ENCODE measurements around the gene CBX7. TPM values are rescaled to one million over a fixed set of nuclear protein-coding genes. Genes with fewer than 3 reads are reported as not detected.

Gene CBX7
- total and polyA plus RNA-seq, 4 donors = 74.8 to 110 (median 92.0) TPM

DNA sequence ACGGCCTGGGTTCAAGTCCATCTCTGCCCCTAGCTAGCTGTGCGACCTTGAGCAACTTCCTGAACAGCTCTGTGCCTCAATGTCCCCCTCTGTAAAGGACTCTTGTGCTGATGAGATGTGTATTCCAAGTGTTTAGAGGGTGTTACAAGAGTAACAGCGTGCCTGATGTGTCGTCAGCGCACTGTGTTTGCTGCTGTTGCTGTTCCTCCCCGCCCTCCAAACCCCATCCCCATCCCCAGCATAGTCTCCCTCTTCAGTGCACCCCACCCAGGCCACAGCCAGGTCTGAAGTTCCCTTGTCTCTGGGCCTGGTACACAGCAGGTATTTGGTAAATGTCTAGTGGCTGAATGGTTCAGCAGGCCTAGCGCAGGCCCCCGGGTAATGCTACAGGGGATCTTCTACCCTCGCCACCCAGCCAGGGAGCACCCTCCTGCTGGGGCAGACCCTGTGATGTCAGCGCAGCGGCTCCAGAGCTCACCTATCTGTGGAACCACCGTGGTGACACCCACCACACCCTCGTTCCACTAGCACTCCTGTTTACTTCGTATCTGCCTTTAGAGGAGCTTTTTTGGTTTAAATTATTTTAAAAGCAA, 10.3 kb downstream of the CBX7 start:
- Histone ChIP-seq H3K9me3 (ENCODE audit: control insufficient read depth, low read length) (no peaks in the 10 kb centered on the region), H3K27me3 (ENCODE audit: control insufficient read depth in 1 of 2, insufficient read depth in 2 of 2, low read length in 1 of 2) (no peaks in the 10 kb centered on the region), H3K4me1 (ENCODE audit: control insufficient read depth in 1 of 2, insufficient read depth in 2 of 2, low read length in 2 of 2) (no peaks in the 10 kb centered on the region), H3K27ac (ENCODE audit: low read depth in 1 of 2, low read length in 2 of 2) (no peak overlapping the region), H3K4me3 (ENCODE audit: low read length in 2 of 2) (no peak overlapping the region), H3K36me3 (ENCODE audit: control insufficient read depth in 1 of 2, insufficient read depth in 2 of 2, low read length in 1 of 2) (no peaks in the 10 kb centered on the region)
- no peak for ATAC-seq (ENCODE audit: low FRiP score)
- 91 to 93% methylated on average over 14 of the region's 14 CpGs for WGBS, 2 donors
- DNase-seq = peak; percentile 43 to 62
- intact Hi-C loops (cut with DNase I) = no loop called here

DNA sequence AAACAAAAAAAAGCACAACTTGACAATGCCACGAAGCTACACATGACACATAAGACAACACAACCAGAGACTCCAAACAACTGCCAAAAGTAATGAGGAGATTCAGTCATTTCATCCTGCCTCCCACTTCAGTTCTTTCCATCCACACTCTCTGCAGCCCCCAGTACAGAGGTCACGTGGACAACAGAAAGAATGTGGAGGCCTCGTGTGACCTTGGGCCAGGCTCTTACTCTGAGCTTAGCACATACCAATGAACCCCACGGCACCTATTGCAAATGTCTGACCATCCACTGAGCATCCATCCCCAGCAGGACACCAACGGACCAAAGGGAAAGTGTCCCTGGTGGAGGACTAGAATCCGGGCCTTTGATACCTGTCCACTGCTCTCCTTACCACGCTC, 12.5 kb downstream of the CBX7 start:
- intact Hi-C loops (cut with DNase I) = no loop called here
- Histone ChIP-seq H3K4me3 (ENCODE audit: low read length in 2 of 2) (no peak overlapping the region), H3K27ac (ENCODE audit: low read depth in 1 of 2, low read length in 2 of 2) (no peak overlapping the region), H3K4me1 (ENCODE audit: control insufficient read depth in 1 of 2, insufficient read depth in 2 of 2, low read length in 2 of 2) (no peaks in the 10 kb centered on the region), H3K27me3 (ENCODE audit: control insufficient read depth in 1 of 2, insufficient read depth in 2 of 2, low read length in 1 of 2) (no peaks in the 10 kb centered on the region), H3K36me3 (ENCODE audit: control insufficient read depth in 1 of 2, insufficient read depth in 2 of 2, low read length in 1 of 2) (no peaks in the 10 kb centered on the region), H3K9me3 (ENCODE audit: control insufficient read depth, low read length) (no peaks in the 10 kb centered on the region)
- ATAC-seq (ENCODE audit: low FRiP score) (no peak), DNase-seq (no peak)
- WGBS, 2 donors = 76 to 81% methylated on average over 7 of the region's 7 CpGs

DNA sequence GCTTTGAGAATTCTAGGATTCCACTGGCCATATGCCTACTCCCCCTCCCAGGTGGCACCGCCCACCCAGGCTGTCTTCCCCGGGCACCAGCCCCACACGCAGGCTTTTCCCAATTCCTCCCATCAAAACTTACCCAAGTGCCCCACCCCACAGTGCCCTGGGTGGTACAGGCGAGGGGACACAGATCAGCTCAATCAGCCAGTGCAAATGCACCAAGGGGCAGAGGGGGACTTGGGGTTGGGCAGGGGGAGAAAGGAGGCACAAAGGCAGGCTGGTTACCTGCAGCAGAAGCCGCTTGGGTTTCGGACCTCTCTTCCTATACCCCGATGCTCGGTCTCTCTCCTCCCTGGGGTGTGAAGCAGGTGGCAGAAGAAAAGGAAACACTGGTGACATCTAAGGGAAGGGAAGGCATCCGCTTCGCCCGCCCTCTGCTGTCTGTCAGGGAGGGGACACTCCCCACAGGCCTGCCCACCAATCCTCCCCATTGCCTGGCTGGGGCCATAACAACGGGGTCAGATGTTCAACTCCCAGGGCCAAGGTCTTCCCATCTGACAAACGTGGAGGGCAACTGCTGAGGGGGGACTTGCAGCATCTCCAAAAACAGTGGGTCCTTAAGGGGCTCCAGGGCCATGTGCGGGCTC, 14.0 kb downstream of the CBX7 start:
- H3K4me1 ChIP-seq (ENCODE audit: control insufficient read depth in 1 of 2, insufficient read depth in 2 of 2, low read length in 2 of 2) = no peaks in the 10 kb centered on the region
- H3K27me3 ChIP-seq (ENCODE audit: control insufficient read depth in 1 of 2, insufficient read depth in 2 of 2, low read length in 1 of 2) = no peaks in the 10 kb centered on the region
- H3K36me3 ChIP-seq (ENCODE audit: control insufficient read depth in 1 of 2, insufficient read depth in 2 of 2, low read length in 1 of 2) = no peaks in the 10 kb centered on the region
- H3K27ac ChIP-seq (ENCODE audit: low read depth in 1 of 2, low read length in 2 of 2) = no peak overlapping the region
- no peak overlapping the region for H3K4me3 ChIP-seq (ENCODE audit: low read length in 2 of 2)
- no peaks in the 10 kb centered on the region for H3K9me3 ChIP-seq (ENCODE audit: control insufficient read depth, low read length)
- WGBS, 2 donors = 83 to 84% methylated on average over 11 to 14 of the region's 14 CpGs
- intact Hi-C loops (cut with DNase I) = no loop called here
- no peak for ATAC-seq (ENCODE audit: low FRiP score)
- peak in 1 of 2 donors; percentile 39 for DNase-seq

DNA sequence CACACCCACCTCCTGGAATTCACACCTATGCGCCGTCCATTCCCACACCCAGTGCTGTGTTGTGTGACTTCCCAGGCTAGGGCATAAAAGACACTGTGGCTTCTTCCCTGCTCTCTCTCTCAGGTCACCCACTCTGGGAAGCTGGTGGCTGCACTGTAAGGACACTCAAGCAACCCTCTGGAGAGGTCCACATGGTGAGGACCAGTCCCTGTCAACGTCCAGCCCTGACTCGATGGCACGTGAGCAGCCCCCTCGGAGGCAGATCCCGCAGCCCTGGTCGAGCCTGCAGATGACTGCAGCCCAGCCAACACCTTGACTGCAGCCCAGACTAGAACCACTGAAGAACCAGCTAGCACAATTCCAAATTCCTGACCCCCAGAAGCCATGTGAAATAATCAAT, 16.2 kb downstream of the CBX7 start:
- WGBS, 2 donors = 91 to 92% methylated on average over 8 of the region's 8 CpGs
- ATAC-seq (ENCODE audit: low FRiP score) = no peak
- H3K27me3 ChIP-seq (ENCODE audit: control insufficient read depth in 1 of 2, insufficient read depth in 2 of 2, low read length in 1 of 2) = no peaks in the 10 kb centered on the region
- intact Hi-C loops (cut with DNase I) = no loop called here
- peak in 1 of 2 donors; percentile 72 for DNase-seq
- H3K9me3 ChIP-seq (ENCODE audit: control insufficient read depth, low read length) = no peaks in the 10 kb centered on the region
- H3K27ac ChIP-seq (ENCODE audit: low read depth in 1 of 2, low read length in 2 of 2) = no peak overlapping the region
- no peak overlapping the region for H3K4me3 ChIP-seq (ENCODE audit: low read length in 2 of 2)
- no peaks in the 10 kb centered on the region for H3K4me1 ChIP-seq (ENCODE audit: control insufficient read depth in 1 of 2, insufficient read depth in 2 of 2, low read length in 2 of 2)
- peaks cover 0 to 2% of the 10 kb centered on the region in 2 donors for H3K36me3 ChIP-seq (ENCODE audit: control insufficient read depth in 1 of 2, insufficient read depth in 2 of 2, low read length in 1 of 2)

DNA sequence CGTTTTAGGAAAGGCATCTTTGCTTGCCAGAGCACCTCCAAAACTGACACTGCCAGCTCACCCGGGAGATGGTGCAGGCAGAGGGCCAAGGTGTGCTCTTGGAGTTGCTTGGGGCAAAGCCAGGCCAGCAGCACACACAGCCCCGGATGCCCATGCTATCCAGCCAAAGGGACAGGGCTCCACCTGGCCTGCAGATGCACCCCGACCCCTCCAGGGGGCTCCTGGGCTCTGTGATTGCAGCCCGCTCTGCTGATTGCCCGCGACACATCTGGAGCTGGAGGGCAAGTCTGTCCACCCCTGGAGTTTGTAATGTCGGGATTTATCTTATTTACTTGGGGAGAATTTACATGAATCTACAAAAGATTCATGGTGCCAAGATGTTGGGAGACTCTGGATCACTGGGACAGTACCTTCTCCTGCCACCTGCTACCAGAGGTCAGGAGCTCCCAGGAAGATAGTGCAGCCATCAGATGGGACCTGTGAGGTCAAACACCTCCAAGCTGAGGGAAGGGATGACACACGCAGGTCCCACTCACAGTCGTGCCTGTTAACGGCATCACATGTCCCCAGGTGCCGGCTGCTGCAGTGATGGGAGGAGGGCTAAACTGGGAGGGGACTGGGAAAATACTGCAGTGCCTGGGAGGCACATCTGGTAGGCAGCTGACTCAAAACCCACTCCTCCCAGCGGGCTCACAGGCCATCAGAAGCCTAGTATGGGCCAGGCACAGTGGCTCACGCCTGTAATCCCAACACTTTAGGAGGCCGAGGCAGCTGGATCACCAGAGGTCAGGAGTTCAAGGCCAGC, 17.2 kb downstream of the CBX7 start:
- ATAC-seq (ENCODE audit: low FRiP score) = no peak
- peak; percentile 43 to 69 for DNase-seq
- peaks cover 0 to 2% of the 10 kb centered on the region in 2 donors for H3K36me3 ChIP-seq (ENCODE audit: control insufficient read depth in 1 of 2, insufficient read depth in 2 of 2, low read length in 1 of 2)
- H3K27ac ChIP-seq (ENCODE audit: low read depth in 1 of 2, low read length in 2 of 2) = no peak overlapping the region
- intact Hi-C loops (cut with DNase I) = no loop called here
- H3K27me3 ChIP-seq (ENCODE audit: control insufficient read depth in 1 of 2, insufficient read depth in 2 of 2, low read length in 1 of 2) = no peaks in the 10 kb centered on the region
- WGBS, 2 donors = 53 to 55% methylated on average over 15 of the region's 15 CpGs
- H3K4me3 ChIP-seq (ENCODE audit: low read length in 2 of 2) = no peak overlapping the region
- H3K9me3 ChIP-seq (ENCODE audit: control insufficient read depth, low read length) = no peaks in the 10 kb centered on the region
- H3K4me1 ChIP-seq (ENCODE audit: control insufficient read depth in 1 of 2, insufficient read depth in 2 of 2, low read length in 2 of 2) = no peaks in the 10 kb centered on the region

DNA sequence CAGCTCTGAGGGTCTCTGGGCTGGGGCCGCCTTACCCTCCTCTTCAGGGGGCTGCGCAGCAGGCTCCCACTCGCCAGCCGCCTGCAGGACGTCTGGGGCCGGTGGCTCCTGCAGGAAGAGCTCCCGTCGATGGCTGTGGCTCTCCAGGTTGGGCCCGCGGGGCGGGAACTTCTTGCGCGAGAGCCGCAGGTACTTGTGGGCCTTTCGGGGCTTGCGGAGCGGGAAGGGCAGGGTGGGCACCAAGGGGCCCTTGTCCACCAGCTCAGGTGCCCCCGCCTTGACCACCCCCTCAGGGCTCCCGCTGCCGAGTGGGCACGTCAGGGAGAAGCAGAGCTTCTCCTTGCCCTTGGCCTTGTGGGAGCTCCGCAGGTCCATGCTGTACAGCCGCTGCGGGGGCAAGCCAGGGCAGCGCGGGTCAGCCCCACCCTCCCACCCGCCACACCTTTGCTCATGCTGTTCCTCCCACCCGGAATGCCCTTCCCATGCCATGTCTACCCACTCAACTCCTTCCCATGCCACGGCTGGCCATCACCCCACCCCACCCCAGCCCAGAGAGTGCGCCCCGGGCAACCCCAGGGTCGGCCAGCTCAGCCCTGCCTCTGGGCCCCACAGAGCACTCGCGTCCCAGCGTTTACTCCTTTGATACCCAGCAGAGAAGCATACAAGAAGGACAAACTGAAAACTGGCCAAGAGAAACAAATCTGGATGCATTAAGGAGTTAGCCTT, 18.0 kb downstream of the CBX7 start:
- Histone ChIP-seq H3K36me3 (ENCODE audit: control insufficient read depth in 1 of 2, insufficient read depth in 2 of 2, low read length in 1 of 2) (peaks cover 0 to 5% of the 10 kb centered on the region in 2 donors), H3K9me3 (ENCODE audit: control insufficient read depth, low read length) (no peaks in the 10 kb centered on the region), H3K4me3 (ENCODE audit: low read length in 2 of 2) (no peak overlapping the region), H3K27ac (ENCODE audit: low read depth in 1 of 2, low read length in 2 of 2) (no peak overlapping the region), H3K4me1 (ENCODE audit: control insufficient read depth in 1 of 2, insufficient read depth in 2 of 2, low read length in 2 of 2) (no peaks in the 10 kb centered on the region), H3K27me3 (ENCODE audit: control insufficient read depth in 1 of 2, insufficient read depth in 2 of 2, low read length in 1 of 2) (no peaks in the 10 kb centered on the region)
- 86% methylated on average over 33 to 35 of the region's 35 CpGs for whole genome bisulfite sequencing, 2 donors
- DNase-seq (peak in 1 of 2 donors; percentile 76), ATAC-seq (ENCODE audit: low FRiP score) (no peak)
- intact Hi-C loops (cut with DNase I) = no loop called here

DNA sequence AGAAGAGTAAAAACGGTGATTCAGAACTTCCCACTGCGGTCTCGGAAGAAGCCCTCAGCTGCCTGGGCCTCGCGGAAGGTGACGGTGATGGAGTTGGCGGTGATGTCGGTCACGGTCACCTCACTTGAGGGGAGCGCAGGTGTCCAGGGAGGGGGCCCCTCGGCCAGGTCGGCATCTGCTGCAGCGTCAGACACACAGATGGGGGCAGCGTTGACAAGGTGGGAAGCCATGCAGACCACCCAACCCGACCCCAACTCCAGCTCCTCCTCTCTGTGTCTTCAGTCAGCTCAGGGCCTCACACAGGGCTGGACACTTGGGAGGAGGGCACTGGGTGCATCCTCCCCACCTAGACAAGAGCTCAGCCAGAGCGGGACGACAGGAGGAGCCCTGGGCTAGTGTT, 18.6 kb downstream of the CBX7 start:
- no peak for ATAC-seq (ENCODE audit: low FRiP score)
- WGBS, 2 donors = 85 to 89% methylated on average over 17 of the region's 17 CpGs
- peaks cover 0 to 5% of the 10 kb centered on the region in 2 donors for H3K36me3 ChIP-seq (ENCODE audit: control insufficient read depth in 1 of 2, insufficient read depth in 2 of 2, low read length in 1 of 2)

DNA sequence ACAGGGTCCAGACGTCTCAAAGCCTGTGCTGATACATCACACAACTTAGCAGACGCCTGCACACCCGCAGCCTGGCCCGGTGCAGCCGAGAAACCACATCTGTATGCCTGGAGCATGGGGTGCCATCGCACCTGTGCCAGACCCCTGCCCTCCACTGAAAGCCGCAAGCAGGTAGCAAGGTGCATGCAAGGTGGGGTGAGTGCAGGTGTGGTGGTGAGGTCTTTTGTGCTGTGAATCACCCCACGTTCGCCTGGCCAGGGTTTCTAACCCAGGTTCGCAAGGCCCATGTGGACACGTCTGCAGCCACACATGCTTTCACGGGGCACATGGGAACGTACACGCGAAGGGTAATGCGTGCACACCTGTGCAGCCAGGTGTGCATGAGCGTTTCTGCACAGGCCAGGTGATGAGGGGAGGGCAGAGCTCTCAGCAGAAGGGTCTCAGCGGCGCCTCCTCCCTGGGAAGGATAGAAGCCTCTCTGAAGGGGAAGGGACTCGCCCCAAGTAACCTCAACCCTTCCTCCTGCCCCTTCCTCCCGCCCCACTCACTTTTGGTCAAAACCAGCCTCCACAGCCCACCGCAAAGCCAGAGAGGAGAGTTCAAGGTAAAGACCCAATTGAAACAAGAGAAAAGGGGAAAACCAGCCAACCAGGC, 19.5 kb downstream of the CBX7 start:
- DNase-seq (peak in 1 of 2 donors; percentile 59), ATAC-seq (ENCODE audit: low FRiP score) (no peak)
- intact Hi-C loops (cut with DNase I) = no loop called here
- Histone ChIP-seq H3K4me3 (ENCODE audit: low read length in 2 of 2) (no peak overlapping the region), H3K9me3 (ENCODE audit: control insufficient read depth, low read length) (no peaks in the 10 kb centered on the region), H3K27me3 (ENCODE audit: control insufficient read depth in 1 of 2, insufficient read depth in 2 of 2, low read length in 1 of 2) (no peaks in the 10 kb centered on the region), H3K4me1 (ENCODE audit: control insufficient read depth in 1 of 2, insufficient read depth in 2 of 2, low read length in 2 of 2) (no peaks in the 10 kb centered on the region), H3K36me3 (ENCODE audit: control insufficient read depth in 1 of 2, insufficient read depth in 2 of 2, low read length in 1 of 2) (peaks cover 0 to 5% of the 10 kb centered on the region in 2 donors), H3K27ac (ENCODE audit: low read depth in 1 of 2, low read length in 2 of 2) (no peak overlapping the region)
- 91 to 93% methylated on average over 22 of the region's 22 CpGs for WGBS, 2 donors

More for the DNA sequence above, 18.6 kb downstream of the CBX7 start:
- DNase-seq = peak; percentile 44 to 71
- H3K27me3 ChIP-seq (ENCODE audit: control insufficient read depth in 1 of 2, insufficient read depth in 2 of 2, low read length in 1 of 2) = no peaks in the 10 kb centered on the region
- H3K4me3 ChIP-seq (ENCODE audit: low read length in 2 of 2) = no peak overlapping the region
- intact Hi-C loops (cut with DNase I) = no loop called here
- no peaks in the 10 kb centered on the region for H3K9me3 ChIP-seq (ENCODE audit: control insufficient read depth, low read length)
- H3K4me1 ChIP-seq (ENCODE audit: control insufficient read depth in 1 of 2, insufficient read depth in 2 of 2, low read length in 2 of 2) = no peaks in the 10 kb centered on the region
- no peak overlapping the region for H3K27ac ChIP-seq (ENCODE audit: low read depth in 1 of 2, low read length in 2 of 2)
